ENCODE data around the gene PRR20C. TPM values are rescaled to one million over a fixed set of nuclear protein-coding genes. Genes with fewer than 3 reads are reported as not detected.

The PRR20C gene
- total RNA-seq, 2 experiments from 2014 or later: not detected

Other genes with a start within 250 kb of the PRR20C start
- gene PRR20A, start 13.1 kb upstream of the PRR20C start, total RNA-seq: not detected
- gene PRR20B, start 6.6 kb upstream of the PRR20C start, total RNA-seq: not detected
- gene PRR20D, start 6.6 kb downstream of the PRR20C start, total RNA-seq: not detected
- not detected for gene PRR20E, start 13.1 kb downstream of the PRR20C start, total RNA-seq